ENCODE measurements around the gene UGT1A3.

UGT1A3 gene

DNA sequence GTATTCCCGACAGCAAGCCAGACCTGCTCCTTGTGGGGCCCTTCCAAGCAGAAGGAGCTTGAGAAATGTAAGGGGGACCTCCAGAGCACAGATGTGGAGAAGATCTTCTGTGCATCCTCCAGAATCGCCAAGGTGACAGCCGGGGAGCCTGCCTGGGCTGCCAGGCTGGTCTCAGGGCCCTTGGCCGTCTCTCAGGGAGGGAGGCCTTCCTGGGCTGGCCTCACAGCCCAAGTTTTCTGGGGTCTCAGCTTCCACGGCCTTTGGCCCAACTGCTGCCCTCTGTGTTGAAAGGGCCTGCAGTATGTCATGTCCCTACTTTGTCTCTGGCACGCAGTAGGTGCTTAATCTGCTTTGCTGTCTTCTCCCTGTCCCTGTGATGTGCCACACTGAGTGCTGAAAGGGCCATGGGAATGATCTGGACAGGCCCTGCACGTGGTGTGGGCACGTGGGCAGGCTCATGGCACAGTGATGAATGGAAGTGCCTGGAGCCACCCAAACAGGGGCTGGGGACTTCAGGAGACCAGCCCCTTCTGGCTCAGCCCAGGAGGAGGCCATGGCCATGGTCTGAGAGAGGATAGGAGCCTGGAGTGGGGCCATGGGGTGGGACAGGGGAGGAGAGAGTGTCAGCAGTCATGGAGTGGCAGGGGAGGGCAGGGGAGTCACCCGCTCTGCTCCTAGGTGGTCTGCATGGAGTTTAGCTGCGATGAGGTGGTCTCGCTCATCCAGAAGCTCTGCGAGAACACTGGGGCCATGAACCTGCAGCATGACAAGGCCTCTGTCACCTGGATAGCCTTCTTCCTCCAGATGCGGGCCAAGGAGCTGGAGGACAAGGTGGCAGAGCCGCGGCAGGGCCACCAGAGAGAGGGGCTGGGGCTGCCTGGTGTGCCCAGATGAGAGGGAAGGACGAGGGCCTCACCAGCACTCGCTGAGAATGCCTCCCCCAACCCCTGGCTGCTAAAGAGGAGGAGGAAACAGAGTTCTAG lies 90.1 kb downstream of the UGT1A3 start:
- TF ChIP-seq CTCF (IDR thresholded peaks at IDR 0.05; ENCODE audit: insufficient read depth, low read length, missing control alignments), result no peak
- CTCF ChIA-PET, result no interaction called here
- POLR2A ChIA-PET, result no interaction called here
- DNase-seq (ENCODE audit: low read depth, low spot score), result no peak
- H3K4me3 ChIP-seq (ENCODE audit: low read depth, low read length), result no peak overlapping the region

- TF ChIP-seq CTCF (IDR thresholded peaks at IDR 0.05; ENCODE audit: insufficient read depth, low read length, missing control alignments), result no peak
- ChIA-PET POLR2A (no interaction called here), CTCF (no interaction called here)
- DNase-seq (ENCODE audit: low read depth, low spot score), result no peak
- no peak overlapping the region for H3K4me3 ChIP-seq (ENCODE audit: low read depth, low read length)
Measured at GRCh38 chr2:233819884-233820773, 91.3 kb downstream of the UGT1A3 start.

GRCh38 chr2:233820774-233821105 lies 91.9 kb downstream of the UGT1A3 start:
- ChIA-PET POLR2A (no interaction called here), CTCF (no interaction called here)
- TF ChIP-seq CTCF (IDR thresholded peaks at IDR 0.05; ENCODE audit: insufficient read depth, low read length, missing control alignments), result no peak
- no peak overlapping the region for H3K4me3 ChIP-seq (ENCODE audit: low read depth, low read length)
- DNase-seq (ENCODE audit: low read depth, low spot score), result no peak

- CTCF ChIA-PET, result no interaction called here
- POLR2A ChIA-PET, result no interaction called here
- TF ChIP-seq CTCF (IDR thresholded peaks at IDR 0.05; ENCODE audit: insufficient read depth, low read length, missing control alignments), result no peak
- no peak overlapping the region for H3K4me3 ChIP-seq (ENCODE audit: low read depth, low read length)
- DNase-seq (ENCODE audit: low read depth, low spot score), result no peak
Measured at GRCh38 chr2:233821196-233821595, 92.4 kb downstream of the UGT1A3 start.

DNA sequence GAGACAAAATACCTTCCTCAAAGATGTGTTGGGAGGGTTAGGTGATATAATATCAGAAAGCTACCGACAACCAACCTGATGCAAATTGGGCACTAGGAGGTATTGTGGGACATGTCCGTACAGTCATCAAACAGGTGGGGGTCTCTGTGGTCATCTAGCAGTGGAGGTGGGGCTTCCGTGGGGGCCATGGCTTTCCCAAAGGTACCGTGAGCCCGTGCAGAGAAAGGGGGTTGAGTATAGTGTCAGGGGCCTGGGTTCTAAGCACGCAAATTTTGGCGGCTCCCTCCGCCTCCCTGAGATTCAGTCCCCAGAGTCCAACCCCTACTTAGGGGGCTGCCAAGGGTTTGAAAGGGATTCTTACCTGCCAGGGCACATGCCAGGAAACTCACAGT lies 92.9 kb downstream of the UGT1A3 start:
- no peak overlapping the region for H3K4me3 ChIP-seq (ENCODE audit: low read depth, low read length)
- CTCF ChIA-PET, result no interaction called here
- TF ChIP-seq CTCF (IDR thresholded peaks at IDR 0.05; ENCODE audit: insufficient read depth, low read length, missing control alignments), result no peak
- no peak for DNase-seq (ENCODE audit: low read depth, low spot score)
- POLR2A ChIA-PET, result no interaction called here

- no peak for DNase-seq (ENCODE audit: low read depth, low spot score)
- H3K4me3 ChIP-seq (ENCODE audit: low read depth, low read length), result no peak overlapping the region
- ChIA-PET CTCF (no interaction called here), POLR2A (no interaction called here)
- TF ChIP-seq CTCF (IDR thresholded peaks at IDR 0.05; ENCODE audit: insufficient read depth, low read length, missing control alignments), result no peak
Measured at GRCh38 chr2:233822101-233822771, 93.4 kb downstream of the UGT1A3 start.
